HG02642 (cell line): Measurements from ENCODE around the gene RAD17.
A peak's percentile ranks its signal among the peaks of the same experiment; 100 is the strongest.
"Not testable (repeated sequence)": the region's sequence is repeated elsewhere in the genome, so short reads cannot be mapped to it uniquely, and the experiment has no call there.

Experiments
- ATAC-seq: cut with Tn5 transposase; IDR thresholded peaks from one replicate; pipeline ENCODE4 v1.9.1; 2021; ENCODE audit warnings: mild to moderate bottlenecking; ENCODE audit not compliant: unreplicated experiment, poor library complexity

RAD17 gene

DNA sequence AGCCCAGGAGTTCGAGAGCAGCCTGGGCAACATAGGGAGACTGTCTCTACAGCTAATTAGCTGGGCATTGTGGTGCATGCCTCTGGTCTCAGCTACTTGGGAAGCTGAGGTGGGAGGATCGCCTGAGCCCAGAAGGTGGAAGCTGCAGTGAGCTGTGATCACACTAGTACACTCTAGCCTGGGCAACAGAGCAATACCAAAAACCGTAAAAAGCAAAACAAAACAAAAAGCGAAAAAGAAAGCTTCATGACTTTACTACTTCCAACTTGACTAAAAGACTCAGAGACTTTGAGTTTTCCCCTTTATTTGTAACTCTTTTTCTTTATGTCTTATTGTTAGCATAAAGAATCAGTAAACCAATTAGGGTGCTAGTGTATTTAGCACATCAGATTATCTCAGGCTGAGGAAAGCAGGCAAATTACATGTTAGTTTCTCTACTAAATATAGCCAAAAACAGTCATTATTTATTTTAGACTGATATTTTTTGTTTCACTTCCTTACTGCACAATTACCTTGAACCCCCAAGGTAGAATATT lies 5.4 kb downstream of the RAD17 start:
- ATAC-seq = peak; percentile 76

DNA sequence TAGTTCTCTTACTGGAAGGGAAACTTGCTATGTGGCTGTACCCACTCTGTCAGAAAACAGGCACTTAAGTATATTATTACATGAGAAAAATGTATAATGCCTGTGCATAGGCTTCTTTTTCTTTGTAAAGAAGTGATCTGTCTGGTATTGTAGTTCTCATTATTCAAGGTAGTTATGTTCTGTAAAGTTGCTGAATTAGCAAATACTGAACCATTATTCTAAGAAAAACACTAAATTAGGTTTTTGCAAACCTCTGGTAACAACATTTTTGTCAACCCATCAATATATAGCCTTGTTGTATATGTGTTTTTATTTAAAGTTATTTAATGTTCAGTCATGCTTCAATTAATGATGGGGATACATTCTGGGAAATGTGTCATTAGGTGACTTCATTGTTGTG lies 8.8 kb downstream of the RAD17 start:
- ATAC-seq = no peak

DNA sequence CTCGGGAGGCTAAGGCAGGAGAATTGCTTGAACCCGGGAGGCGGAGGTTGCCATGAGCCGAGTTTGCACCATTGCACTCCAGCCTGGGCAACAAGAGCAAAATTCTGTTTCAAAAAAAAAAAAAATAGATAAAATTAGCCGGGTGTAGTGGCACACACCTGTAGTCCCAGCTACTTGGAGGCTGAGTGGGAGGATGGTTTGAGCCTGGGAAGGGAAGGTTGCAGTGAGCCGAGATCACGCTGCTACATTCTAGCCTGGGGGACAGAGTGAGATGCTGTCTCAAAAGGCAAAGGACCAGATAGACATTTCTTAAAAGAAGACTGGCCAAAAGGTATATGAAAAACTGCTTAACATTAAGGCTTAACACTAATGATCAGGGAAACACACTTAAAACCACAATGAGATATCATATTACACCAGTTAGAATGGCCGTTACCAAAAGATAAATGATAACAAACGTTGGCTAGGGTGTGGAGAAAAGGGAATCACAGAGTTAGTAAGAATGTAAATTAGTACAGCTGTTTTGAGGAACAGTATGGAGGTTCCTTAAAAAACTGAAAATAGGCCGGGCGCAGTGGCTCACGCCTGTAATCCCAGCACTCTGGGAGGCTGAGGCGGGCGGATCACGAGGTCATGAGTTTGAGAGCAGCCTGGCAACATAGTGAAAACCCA lies 35.2 kb downstream of the RAD17 start:
- ATAC-seq = no peak

DNA sequence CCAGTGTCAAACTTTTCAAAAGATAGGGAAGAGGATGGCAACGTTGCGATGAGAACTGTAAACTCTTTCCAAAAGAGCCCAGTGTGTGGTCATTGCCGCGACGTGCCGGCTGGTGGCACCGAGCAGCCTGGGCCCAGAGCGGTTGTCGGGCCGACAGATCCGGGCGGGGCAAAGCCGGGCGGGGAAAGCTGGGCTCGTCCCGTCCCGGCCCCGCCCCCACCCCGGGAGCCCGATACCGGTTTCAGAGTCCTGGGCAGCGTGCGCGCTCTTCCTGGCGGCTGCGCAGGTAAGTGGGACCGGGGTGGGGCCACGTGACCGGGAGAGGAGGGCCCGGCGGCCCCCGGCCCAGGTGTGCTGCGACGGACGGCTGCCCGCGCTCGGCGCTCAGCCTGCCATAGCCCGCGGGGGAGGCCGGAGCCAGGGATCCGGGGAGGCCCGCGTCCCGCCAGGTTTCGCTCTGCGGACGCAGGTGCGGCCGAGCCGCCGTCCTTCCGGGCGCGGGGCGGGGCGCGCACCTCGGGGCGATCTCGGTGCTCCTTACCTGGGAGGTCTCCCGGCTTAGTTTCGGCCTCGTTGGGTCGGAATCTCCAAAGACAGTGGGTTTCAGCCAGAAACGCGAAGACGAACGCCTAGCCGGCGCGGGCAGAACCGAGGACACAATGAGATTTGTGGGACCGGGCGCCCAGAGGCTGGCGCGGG lies 45.4 kb downstream of the RAD17 start, which contains the start of gene MARVELD2:
Gene MARVELD2, plus strand, starts transcription at position 232 of the 699 bp plus-strand sequence. CDS start 4,270 bp downstream, outside the sequence.
- peak; percentile 83 for ATAC-seq

DNA sequence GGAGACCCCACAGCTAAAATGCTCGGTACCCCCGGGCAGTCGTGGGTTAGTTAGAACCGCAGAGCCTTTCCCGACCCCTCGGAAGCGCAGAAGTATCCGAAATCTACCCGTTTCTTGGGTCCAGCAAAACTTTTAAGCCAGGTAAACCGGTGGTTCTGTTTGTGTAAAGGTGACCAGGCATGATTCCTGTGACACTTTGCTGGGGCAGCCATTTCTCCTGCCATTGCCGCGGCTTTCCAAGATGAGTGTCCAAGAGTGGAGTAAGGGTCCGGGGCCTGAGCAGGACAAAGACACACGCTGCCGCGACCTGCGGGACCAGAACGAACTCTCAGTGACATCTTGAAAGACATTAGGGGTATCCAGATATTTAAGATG lies 46.0 kb downstream of the RAD17 start:
- ATAC-seq = peak; percentile 5

DNA sequence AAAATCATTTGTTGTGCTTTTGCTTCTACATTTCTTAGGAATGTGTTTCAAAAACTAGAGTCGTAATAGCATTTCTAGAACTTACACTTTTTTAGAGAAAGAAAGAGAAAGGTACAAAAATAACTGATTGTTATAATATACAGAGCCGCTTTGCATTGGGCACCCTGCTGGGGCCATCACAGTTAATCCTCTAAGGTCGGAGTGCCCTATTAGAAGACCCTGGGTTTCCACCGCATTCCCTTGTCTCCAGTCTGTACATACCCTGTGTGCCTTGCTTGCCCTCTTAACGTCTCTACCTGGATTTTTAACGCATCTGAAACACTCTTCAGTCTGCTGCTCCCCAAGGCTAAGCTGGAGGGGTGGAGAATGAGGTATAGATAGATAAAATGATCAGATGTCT lies 46.6 kb downstream of the RAD17 start:
- no peak for ATAC-seq

DNA sequence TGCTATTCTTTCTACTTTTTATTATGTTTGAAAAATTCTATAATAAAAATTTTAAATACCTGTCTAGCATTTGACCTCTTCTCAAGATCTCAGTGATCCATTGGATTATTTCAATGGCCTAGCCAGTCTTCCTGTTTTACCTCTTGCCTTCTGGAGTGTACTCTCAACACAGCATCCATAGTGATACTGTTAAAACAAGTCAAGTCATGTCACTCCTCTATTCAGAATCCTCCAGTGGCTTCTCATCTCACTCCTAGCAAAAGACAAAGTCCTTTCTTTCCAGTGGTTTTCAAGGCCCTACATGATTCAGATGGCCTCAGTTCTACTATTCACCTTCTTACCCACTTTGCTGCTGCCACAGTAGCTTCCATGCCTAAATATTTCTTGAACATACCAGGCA lies 47.1 kb downstream of the RAD17 start:
- ATAC-seq = no peak

DNA sequence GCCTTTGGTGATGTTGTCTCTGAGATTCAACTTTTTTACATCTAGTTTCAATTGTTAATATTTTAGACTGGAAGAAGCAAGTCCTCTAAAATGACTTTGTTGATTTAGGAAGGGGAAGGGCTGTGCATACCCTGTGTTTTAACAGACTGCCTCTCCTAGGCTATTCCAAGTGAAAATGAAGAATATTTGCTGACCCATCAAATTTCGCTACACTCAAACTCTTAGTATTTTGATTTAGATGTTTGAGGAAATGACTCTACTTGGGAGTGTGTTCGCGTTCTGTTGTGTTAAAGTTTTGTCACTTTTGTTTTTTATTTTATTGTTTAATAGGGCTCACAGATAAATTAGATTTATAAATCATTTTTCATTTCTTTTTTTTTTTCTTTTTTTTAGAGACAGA lies 48.9 kb downstream of the RAD17 start:
- ATAC-seq = no peak

DNA sequence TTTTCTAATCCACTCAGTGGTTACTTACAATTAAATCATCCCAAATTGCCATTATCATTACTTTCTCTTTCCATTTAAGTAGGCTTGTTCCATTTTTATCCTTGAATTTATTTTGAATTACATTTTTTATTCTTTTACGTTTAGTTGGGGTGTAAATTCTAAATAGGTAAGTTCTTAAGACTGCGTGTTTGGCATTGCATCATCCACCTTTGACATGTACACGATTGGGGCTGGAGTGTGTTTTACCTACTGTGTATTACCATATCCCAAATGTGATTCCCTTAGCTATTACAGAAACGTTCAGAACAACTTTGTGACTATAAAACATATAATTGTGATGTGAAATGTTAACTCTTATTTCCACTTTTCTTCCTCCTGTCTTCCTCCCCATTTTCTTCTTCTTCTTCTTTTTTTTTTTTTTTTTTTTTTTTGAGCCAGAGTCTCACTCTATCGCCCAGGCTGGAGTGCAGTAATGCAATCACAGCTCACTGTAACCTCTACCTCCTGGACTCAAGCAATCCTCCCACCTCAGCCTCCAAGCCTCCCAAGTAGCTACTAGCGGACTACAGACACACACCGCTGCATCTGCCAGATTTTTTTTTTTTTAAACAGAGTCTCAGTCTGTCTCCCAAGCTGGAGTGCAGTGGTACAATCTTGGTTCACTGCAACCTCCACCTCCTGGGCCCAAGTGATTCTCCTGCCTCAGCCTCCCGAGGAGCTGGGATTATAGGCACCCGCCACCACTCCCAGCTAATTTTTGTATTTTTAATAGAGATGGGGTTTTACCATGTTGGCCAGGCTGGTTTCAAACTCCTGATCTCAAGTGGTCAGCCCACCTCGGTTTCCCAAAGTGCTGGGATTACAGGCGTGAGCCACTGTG lies 62.0 kb downstream of the RAD17 start:
- no peak for ATAC-seq

DNA sequence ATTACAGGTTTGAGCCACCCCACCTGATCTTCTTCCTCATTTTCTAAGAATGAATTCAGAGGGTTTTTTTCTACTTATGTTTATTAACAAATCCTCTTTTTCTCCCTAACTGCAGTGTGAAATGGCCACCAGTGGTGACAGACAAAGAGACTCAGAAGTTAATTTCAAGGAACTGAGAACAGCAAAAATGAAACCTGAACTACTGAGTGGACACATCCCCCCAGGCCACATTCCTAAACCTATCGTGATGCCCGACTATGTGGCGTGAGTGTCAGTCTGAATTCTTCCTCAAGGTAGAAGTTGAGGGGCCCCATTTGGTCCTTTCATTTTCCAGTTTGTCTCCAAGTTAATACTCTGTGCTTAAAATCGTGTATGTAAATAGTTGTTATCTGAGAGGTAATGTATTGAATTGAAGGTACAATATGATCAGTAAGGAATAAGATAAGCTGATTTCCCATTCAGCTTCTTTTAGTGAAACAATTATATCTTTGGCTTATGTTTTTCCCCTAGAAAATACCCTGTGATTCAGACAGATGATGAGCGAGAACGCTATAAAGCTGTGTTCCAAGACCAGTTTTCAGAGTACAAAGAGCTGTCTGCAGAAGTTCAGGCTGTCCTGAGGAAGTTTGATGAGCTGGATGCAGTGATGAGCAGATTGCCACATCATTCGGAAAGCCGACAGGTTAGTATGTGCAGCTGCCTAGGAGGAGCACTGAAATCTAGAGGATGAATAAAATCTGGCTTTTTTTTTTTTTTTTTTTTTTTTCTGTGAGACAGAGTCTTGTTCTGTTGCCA lies 63.0 kb downstream of the RAD17 start:
- ATAC-seq = peak; percentile 59

DNA sequence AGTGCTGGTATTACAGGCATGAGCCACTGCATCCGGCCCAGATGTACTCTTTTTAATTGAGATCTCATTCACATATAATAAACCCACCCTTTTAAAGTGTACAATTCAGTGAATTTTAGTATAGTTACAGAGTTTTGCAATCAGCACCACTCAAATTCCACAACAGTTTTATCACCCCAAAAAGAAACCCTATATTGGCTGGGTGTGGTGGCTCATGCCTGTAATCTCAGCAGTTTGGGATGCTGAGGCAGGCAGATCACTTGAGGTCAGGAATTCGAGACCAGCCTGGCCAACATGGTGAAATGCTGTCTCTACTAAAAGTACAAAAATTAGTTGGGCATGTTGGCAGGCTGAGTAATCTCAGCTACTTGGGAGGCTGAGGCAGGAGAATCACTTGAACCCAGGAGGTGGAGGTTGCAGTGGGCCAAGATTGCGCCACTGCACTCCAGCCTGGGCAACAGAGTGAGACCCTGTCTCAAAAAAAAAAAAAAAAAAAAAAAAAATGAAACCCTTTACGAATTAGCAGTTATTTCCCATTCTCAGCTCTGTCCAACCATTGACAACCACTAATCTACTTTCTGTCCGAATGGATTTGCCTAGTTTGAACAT lies 65.8 kb downstream of the RAD17 start:
- not testable (repeated sequence) for ATAC-seq

DNA sequence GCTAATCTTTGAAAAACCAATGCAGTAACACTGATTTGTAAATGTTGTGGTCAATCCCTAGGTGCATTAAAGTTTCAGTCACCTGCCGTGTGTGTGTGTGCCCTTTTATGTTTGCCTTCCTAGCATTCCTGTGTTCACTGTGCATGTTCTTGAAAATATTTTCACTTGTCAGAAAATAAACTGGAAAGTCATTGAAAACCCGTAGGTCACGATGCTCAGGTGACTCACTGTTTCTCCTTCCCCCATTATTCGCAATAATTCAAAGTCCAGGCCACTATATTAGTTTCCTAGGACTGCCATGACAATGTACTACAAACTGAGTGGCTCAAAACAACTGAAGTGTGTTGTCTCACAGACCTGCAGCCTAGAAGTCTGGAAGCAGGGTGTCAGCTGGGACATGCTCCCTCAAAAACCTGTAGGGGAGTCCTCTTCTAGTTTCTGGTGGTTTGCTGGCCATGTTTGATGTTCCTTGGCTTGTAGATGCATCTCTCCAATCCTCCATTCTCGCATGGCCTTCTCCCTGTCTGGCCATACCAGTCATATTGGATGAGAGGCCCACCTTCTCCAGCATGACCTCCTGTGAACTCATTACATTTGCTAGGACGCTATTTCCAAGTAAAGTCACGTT lies 74.6 kb downstream of the RAD17 start:
- ATAC-seq = no peak

DNA sequence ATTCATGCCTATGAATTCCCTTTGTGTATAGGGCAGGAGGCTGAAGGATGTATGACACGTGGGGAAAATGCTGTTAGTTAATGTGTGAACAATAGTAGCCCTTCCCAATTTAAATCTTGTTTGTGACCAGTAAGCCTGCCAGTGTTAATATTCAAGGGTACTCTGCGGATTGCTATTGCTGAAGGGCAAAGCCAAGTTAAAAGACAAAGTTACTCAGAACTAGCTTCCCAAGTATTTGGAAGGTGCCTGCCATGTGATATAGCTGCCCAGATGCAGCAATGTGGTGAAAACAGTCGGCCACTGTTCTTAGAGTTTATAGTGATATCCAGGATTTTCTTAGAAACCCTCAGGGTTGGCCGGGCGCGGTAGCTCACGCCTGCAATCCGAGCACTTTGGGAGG lies 79.9 kb downstream of the RAD17 start:
- no peak for ATAC-seq

DNA sequence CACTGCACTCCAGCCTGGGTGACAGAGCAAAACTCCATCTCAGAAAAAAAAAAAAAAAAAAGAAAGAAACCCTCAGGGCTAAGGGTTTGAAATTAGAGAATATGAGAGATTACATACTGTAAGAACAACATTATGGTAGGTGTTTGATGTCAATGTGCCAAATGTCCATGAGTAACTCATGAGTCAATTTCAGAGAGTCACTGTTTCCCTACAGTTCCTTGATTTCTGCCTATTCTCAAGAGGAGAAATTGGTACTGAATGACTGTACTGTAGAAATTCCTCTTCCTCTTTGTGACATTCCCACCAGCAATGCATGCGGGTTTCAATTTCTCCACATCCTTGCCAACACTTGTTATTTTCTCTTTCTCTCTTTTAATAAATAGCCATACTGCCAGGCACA lies 80.5 kb downstream of the RAD17 start:
- ATAC-seq = no peak

DNA sequence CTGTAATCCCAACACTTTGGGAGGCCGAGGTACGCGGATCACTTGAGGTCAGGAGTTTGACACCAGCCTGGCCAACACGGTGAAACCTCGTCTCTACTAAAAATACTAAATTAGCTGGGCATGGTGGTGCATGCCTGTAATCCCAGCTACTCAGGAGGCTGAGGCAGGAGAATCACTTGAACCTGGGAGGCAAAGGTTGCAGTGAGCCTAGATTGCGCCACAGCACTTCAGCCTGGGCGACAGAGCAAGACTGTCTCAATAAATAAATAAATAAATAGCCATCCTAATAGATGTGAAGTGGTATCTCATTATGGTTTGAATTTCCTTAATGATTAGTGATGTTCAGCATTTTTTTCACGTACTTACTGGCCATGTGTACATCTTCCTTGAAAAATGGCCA lies 80.9 kb downstream of the RAD17 start:
- not testable (repeated sequence) for ATAC-seq

DNA sequence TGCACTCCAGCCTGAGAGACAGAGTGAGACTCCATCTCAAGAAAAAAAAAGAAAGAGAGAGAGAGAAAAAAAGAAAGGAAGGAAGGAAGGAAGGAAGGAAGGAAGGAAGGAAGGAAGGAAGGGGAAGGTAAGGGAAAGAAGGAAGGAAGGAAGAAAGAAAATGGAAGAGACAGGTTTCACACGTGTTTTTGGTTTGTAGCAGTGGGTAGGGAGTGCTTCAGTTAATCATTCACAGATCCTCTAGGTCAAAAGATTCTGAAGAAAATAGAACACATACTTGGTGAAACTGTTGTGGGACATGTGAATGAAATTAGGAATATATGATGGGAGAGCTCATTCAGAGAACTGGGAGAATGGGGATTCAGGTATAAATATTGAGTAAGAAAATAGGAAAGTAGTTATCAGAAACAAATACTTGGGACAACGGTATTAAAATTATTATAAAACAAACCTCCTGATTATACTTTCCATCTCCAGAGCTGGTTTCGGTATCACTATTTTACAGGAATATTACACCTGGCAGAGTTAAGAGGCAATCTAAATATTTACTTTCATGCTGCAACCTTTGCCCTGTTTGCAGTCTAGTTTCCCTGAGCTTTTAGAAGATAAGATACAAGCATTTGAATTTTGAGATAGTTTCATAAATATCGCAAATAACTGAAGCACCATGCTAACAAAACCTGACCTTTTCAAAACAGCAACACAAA lies 82.5 kb downstream of the RAD17 start:
- no peak for ATAC-seq

DNA sequence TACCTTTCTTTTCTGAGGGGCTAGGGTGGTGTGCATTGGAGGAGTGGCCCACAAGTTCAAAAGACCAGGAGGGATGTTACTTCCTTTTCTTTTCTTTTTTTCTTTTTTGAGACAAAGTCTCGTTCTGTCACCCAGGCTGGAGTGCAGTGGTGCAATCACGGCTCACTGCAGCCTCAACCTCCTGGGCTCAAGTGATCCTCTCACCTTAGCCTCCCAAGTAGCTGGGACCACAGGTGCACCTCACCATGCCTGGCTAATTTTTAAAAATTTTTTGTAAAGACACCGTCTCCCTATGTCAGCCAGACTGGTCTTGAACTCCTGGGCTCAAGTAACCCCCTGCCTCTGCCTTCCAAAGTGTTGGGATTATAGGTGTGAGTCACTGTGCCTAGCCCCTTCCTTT lies 83.9 kb downstream of the RAD17 start:
- not testable (repeated sequence) for ATAC-seq

DNA sequence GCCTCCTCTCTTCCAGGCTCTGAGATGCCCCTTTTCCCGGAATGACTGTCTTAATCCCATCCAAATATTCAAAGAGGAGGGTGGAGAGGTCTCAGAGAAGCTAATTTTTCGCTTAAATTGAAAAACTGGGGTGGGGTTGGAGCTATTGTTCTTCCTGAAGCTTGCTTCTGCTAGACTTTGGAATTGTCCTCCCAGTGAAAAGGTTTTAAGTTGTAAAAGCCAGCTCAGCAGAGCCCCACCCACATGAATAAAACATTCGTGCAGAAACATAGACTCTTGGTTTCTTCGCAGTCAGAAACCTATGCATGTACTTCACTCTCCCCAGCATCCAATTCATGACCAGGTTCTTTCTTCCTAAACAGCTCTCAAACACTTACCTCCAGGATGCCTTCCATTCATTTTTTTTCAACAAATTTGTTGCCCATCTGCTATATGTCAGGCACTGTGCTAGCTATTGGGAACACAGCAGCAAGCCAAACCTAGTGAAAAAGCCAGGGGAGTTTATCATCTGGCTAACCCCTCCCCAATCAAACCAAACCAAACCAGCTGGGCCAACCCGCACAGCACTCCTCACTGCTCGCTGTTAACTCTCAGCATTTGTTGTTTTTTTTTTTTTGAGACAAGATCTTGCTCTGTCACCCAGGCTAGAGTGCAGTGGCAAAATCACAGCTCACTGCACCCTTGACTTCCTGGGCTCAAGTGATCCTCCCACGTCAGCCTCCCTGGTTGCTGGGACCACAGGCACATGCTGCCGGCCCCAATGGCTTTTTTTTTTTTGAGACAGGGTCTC lies 85.0 kb downstream of the RAD17 start:
- no peak for ATAC-seq
